Measurements from ENCODE around the gene FREM1.

DNA sequence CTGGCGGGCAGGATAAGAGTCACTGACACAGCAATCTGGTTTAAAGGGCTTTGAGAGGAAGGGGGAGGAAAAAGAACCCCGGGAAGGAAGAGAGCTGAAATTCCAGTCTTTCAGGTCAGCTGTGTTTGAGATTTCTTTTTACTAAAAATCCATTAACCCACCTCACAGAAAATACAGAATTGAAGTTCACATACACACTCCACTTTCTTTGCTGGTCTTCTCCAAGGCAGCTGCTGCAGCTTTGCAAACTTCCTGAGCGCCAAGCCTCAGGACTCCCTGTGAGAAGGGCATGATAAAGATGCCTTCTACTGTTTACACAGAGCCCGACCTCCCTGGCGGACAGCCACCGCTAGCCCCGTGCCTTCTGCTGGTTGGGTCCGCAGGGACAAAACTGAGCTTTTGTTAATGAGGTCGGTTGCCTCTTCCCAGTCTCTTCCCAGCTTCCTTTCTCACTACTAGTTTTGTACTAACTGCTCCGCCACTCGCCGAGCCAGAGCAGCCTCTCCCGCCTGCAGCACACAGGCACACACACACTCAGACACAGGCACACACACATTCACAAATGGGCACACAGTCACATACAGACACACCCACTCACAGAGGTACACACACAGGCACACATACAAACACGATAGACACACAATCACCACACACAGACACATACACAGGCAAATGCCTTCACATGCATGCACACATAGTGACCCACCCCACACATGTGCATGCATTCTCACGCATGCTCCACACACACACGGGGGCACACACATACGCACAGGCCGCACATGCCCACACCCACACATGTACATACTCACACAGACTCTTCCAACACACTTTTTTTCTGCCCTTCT lies at the start of gene FREM1:
- TF ChIP-seq POLR2AphosphoS5 (IDR thresholded peaks at IDR 0.05; ENCODE audit: low read depth) = no peak
- TF ChIP-seq, protein P1, sequence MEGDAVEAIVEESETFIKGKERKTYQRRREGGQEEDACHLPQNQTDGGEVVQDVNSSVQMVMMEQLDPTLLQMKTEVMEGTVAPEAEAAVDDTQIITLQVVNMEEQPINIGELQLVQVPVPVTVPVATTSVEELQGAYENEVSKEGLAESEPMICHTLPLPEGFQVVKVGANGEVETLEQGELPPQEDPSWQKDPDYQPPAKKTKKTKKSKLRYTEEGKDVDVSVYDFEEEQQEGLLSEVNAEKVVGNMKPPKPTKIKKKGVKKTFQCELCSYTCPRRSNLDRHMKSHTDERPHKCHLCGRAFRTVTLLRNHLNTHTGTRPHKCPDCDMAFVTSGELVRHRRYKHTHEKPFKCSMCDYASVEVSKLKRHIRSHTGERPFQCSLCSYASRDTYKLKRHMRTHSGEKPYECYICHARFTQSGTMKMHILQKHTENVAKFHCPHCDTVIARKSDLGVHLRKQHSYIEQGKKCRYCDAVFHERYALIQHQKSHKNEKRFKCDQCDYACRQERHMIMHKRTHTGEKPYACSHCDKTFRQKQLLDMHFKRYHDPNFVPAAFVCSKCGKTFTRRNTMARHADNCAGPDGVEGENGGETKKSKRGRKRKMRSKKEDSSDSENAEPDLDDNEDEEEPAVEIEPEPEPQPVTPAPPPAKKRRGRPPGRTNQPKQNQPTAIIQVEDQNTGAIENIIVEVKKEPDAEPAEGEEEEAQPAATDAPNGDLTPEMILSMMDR (conservative IDR thresholded peaks at IDR 0.05; ENCODE audit: low read depth in 2 of 2) = no peak
- TF ChIP-seq EZH2 (IDR thresholded peaks at IDR 0.05; ENCODE audit: low read depth, unreplicated experiment) = no peak
- TF ChIP-seq, protein P2, sequence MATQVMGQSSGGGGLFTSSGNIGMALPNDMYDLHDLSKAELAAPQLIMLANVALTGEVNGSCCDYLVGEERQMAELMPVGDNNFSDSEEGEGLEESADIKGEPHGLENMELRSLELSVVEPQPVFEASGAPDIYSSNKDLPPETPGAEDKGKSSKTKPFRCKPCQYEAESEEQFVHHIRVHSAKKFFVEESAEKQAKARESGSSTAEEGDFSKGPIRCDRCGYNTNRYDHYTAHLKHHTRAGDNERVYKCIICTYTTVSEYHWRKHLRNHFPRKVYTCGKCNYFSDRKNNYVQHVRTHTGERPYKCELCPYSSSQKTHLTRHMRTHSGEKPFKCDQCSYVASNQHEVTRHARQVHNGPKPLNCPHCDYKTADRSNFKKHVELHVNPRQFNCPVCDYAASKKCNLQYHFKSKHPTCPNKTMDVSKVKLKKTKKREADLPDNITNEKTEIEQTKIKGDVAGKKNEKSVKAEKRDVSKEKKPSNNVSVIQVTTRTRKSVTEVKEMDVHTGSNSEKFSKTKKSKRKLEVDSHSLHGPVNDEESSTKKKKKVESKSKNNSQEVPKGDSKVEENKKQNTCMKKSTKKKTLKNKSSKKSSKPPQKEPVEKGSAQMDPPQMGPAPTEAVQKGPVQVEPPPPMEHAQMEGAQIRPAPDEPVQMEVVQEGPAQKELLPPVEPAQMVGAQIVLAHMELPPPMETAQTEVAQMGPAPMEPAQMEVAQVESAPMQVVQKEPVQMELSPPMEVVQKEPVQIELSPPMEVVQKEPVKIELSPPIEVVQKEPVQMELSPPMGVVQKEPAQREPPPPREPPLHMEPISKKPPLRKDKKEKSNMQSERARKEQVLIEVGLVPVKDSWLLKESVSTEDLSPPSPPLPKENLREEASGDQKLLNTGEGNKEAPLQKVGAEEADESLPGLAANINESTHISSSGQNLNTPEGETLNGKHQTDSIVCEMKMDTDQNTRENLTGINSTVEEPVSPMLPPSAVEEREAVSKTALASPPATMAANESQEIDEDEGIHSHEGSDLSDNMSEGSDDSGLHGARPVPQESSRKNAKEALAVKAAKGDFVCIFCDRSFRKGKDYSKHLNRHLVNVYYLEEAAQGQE (IDR thresholded peaks at IDR 0.05; ENCODE audit: unreplicated experiment) = no peak
- TF ChIP-seq CREB1 (CRISPR knock-in tag; IDR thresholded peaks at IDR 0.05; ENCODE audit: low read depth) = no peak
- TF ChIP-seq EZH2phosphoT487 (IDR thresholded peaks at IDR 0.05; ENCODE audit: unreplicated experiment) = no peak
- TF ChIP-seq, protein P3, sequence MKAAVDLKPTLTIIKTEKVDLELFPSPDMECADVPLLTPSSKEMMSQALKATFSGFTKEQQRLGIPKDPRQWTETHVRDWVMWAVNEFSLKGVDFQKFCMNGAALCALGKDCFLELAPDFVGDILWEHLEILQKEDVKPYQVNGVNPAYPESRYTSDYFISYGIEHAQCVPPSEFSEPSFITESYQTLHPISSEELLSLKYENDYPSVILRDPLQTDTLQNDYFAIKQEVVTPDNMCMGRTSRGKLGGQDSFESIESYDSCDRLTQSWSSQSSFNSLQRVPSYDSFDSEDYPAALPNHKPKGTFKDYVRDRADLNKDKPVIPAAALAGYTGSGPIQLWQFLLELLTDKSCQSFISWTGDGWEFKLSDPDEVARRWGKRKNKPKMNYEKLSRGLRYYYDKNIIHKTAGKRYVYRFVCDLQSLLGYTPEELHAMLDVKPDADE (IDR thresholded peaks at IDR 0.05) = no peak
